HG02943 (cell line): ENCODE data around the gene KIF18B.

Experiments used
- ATAC-seq: cut with Tn5 transposase; IDR thresholded peaks from one replicate; pipeline ENCODE4 v1.9.1; 2021; ENCODE audit warnings: mild to moderate bottlenecking, low read depth, moderate library complexity; ENCODE audit not compliant: unreplicated experiment

Gene KIF18B

GRCh38 chr17:44947461-44948314, at the start of gene KIF18B:
KIF18B (minus strand) TSS chr17:44947773; CDS start chr17:44936344, 11,429 bp downstream.
- ATAC-seq: peak; percentile 78

GRCh38 chr17:44996304-44996703, 48.7 kb upstream of the KIF18B start:
- ATAC-seq: no peak

GRCh38 chr17:44995436-44996001, 47.9 kb upstream of the KIF18B start:
- no peak for ATAC-seq

- ATAC-seq: no peak
These were observed 44.8 kb upstream of the KIF18B start for GRCh38 chr17:44992242-44992939.

GRCh38 chr17:44990994-44991393, 43.4 kb upstream of the KIF18B start:
- ATAC-seq: no peak

- no peak for ATAC-seq
These were observed 42.1 kb upstream of the KIF18B start for GRCh38 chr17:44989552-44990138.

- ATAC-seq: no peak
These were observed 40.7 kb upstream of the KIF18B start for GRCh38 chr17:44988044-44988942.

GRCh38 chr17:44983563-44983962, 36.0 kb upstream of the KIF18B start:
- no peak for ATAC-seq

GRCh38 chr17:44982113-44982702, 34.6 kb upstream of the KIF18B start:
- no peak for ATAC-seq

- ATAC-seq: no peak
These were observed 33.8 kb upstream of the KIF18B start for GRCh38 chr17:44981221-44981968.

GRCh38 chr17:44979426-44979995, 31.9 kb upstream of the KIF18B start:
- no peak for ATAC-seq

- ATAC-seq: no peak
These were observed 31.2 kb upstream of the KIF18B start for GRCh38 chr17:44978807-44979206.

- ATAC-seq: no peak
These were observed 30.4 kb upstream of the KIF18B start for GRCh38 chr17:44977814-44978550.

- no peak for ATAC-seq
These were observed 29.5 kb upstream of the KIF18B start for GRCh38 chr17:44977065-44977464.

GRCh38 chr17:44976206-44976605, 28.6 kb upstream of the KIF18B start:
- no peak for ATAC-seq

- no peak for ATAC-seq
These were observed 25.4 kb upstream of the KIF18B start for GRCh38 chr17:44972953-44973352.

- ATAC-seq: no peak
These were observed 24.4 kb upstream of the KIF18B start for GRCh38 chr17:44971776-44972483.
